ENCODE measurements around the gene OBSCN.

OBSCN gene

DNA sequence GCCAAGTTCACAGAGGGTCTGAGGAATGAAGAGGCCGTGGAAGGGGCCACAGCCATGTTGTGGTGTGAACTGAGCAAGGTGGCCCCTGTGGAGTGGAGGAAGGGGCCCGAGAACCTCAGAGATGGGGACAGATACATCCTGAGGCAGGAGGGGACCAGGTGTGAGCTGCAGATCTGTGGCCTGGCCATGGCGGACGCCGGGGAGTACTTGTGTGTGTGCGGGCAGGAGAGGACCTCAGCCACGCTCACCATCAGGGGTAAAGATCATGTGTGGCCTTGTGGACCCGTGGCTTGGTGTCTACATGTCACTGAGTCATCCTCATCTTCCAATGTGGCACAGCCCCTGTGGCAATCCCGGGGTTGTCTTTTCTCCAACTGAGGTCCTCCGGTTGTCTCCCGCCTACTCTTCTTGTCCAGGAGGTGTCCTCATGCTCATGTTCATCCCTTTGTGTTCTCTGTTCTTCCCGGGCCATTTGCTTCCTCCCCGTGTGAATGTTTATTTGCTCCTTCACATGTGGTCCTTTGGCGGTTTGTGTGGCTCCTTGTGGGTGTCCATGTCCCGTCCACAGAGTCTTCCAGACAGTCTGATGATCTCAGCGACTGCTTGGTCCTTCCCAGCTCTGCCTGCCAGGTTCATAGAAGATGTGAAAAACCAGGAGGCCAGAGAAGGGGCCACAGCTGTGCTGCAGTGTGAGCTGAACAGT is 84.2 kb downstream of the OBSCN start:
- no peak overlapping the region for H3K4me3 ChIP-seq (ENCODE audit: low read depth, low read length)
- in situ Hi-C loops (cut with HindIII; ENCODE audit: low sequenced_read_pairs): no loop called here
- TF ChIP-seq, protein P1, sequence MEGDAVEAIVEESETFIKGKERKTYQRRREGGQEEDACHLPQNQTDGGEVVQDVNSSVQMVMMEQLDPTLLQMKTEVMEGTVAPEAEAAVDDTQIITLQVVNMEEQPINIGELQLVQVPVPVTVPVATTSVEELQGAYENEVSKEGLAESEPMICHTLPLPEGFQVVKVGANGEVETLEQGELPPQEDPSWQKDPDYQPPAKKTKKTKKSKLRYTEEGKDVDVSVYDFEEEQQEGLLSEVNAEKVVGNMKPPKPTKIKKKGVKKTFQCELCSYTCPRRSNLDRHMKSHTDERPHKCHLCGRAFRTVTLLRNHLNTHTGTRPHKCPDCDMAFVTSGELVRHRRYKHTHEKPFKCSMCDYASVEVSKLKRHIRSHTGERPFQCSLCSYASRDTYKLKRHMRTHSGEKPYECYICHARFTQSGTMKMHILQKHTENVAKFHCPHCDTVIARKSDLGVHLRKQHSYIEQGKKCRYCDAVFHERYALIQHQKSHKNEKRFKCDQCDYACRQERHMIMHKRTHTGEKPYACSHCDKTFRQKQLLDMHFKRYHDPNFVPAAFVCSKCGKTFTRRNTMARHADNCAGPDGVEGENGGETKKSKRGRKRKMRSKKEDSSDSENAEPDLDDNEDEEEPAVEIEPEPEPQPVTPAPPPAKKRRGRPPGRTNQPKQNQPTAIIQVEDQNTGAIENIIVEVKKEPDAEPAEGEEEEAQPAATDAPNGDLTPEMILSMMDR (IDR thresholded peaks at IDR 0.05; ENCODE audit: low read depth, low read length): no peak
- DNase-seq (ENCODE audit: low read depth, low spot score): peak; percentile 14

DNA sequence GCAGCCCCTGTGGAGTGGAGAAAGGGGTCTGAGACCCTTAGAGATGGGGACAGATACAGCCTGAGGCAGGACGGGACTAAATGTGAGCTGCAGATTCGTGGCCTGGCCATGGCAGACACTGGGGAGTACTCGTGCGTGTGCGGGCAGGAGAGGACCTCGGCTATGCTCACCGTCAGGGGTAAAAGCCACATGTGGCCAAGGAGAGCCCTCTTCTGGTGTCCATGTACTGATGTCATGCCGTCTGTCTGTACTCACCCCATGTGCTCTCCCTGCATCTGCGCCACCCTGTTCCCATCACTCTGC is 84.7 kb downstream of the OBSCN start:
- no peak for DNase-seq (ENCODE audit: low read depth, low spot score)
- in situ Hi-C loops (cut with HindIII; ENCODE audit: low sequenced_read_pairs): no loop called here
- TF ChIP-seq, protein P1 (IDR thresholded peaks at IDR 0.05; ENCODE audit: low read depth, low read length): no peak
- no peak overlapping the region for H3K4me3 ChIP-seq (ENCODE audit: low read depth, low read length)

DNA sequence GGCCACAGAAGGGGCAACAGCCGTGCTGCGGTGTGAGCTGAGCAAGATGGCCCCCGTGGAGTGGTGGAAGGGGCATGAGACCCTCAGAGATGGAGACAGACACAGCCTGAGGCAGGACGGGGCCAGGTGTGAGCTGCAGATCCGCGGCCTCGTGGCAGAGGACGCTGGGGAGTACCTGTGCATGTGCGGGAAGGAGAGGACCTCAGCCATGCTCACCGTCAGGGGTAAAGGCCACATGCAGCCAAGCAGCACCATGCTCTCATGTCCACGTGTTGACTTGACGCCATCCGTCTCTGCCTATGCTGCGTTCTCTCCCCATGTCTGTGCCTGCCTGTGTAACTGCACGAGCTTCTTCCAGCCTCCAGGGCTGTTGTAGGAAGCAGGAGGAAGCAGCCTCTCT is 85.5 kb downstream of the OBSCN start:
- no peak for DNase-seq (ENCODE audit: low read depth, low spot score)
- in situ Hi-C loops (cut with HindIII; ENCODE audit: low sequenced_read_pairs): no loop called here
- H3K4me3 ChIP-seq (ENCODE audit: low read depth, low read length): no peak overlapping the region
- TF ChIP-seq, protein P1 (IDR thresholded peaks at IDR 0.05; ENCODE audit: low read depth, low read length): no peak

DNA sequence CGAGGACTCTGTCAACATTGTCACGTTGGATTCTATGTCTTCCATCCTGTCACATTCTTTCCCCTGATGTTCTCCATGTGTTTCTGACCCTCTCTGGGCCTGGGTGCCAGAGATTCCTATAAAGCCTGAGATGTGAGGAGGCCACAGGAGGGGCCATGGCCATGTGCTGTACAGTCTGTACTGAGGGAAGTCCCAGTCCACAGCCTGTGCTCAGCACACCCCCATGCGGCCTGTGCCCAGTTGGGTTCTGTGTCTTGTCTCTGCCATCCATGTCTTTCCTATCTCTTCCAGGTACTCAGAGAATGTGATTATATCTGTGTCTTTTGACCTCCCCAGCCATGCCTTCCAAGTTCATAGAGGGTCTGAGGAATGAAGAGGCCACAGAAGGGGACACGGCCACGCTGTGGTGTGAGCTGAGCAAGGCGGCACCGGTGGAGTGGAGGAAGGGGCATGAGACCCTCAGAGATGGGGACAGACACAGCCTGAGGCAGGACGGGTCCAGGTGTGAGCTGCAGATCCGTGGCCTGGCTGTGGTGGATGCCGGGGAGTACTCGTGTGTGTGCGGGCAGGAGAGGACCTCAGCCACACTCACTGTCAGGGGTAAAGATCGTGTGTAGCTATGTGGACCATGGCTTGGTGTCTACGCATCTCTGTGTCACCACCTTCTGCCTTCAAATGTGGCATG is 86.1 kb downstream of the OBSCN start:
- DNase-seq (ENCODE audit: low read depth, low spot score): no peak
- no peak overlapping the region for H3K4me3 ChIP-seq (ENCODE audit: low read depth, low read length)
- TF ChIP-seq, protein P1 (IDR thresholded peaks at IDR 0.05; ENCODE audit: low read depth, low read length): no peak
- in situ Hi-C loops (cut with HindIII; ENCODE audit: low sequenced_read_pairs): no loop called here

DNA sequence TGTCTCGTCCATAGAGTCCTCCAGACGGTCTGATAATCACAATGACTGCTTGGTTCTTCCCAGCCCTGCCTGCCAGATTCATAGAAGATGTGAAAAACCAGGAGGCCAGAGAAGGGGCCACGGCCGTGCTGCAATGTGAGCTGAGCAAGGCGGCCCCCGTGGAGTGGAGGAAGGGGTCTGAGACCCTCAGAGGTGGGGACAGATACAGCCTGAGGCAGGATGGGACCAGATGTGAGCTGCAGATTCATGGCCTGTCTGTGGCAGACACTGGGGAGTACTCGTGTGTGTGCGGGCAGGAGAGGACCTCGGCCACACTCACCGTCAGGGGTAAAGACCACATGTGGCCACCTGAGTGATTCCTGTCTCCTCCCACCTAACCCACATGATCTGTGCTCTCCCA is 86.9 kb downstream of the OBSCN start:
- no peak overlapping the region for H3K4me3 ChIP-seq (ENCODE audit: low read depth, low read length)
- in situ Hi-C loops (cut with HindIII; ENCODE audit: low sequenced_read_pairs): no loop called here
- TF ChIP-seq, protein P1 (IDR thresholded peaks at IDR 0.05; ENCODE audit: low read depth, low read length): no peak
- DNase-seq (ENCODE audit: low read depth, low spot score): no peak

DNA sequence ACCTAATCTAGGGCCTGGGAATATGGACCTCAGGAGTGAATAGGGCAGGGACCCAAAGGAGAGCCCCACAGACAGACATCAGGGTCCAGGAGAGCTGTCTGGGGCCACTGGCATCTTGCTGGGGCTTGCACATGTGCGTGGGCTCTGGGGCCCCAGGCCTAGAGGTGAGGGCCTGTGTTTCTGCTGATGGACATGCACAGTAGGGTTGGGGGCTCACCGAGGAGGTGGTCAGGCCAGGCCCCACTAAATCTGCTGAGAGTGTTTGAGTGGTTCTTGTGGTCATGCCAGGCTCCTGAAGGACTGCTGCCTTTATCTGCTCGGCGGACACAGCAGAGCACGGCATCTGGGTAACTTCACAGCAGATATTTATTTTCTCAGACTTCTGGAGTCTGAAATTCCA is 87.4 kb downstream of the OBSCN start:
- H3K4me3 ChIP-seq (ENCODE audit: low read depth, low read length): no peak overlapping the region
- DNase-seq (ENCODE audit: low read depth, low spot score): no peak
- TF ChIP-seq, protein P1 (IDR thresholded peaks at IDR 0.05; ENCODE audit: low read depth, low read length): no peak
- in situ Hi-C loops (cut with HindIII; ENCODE audit: low sequenced_read_pairs): no loop called here
